Hepatocyte (in vitro differentiated cells): ENCODE results near the gene MAS1L.

Experiments used
- EZH2phosphoT487 ChIP-seq: fragments of 200-600 bp; sonication (generic); IDR thresholded peaks from one replicate; pipeline ENCODE4 v1.6.1; 2018; ENCODE audit warnings: antibody characterized with exemption, mild to moderate bottlenecking, low read depth, moderate library complexity; ENCODE audit not compliant: unreplicated experiment, severe bottlenecking
- TF ChIP-seq, protein P1 (sequence below): fragments of 200-600 bp; sonication (generic); IDR thresholded peaks from 2 replicates; pipeline ENCODE4 v1.5.1; 2016; ENCODE audit warnings: antibody characterized with exemption, mild to moderate bottlenecking; ENCODE audit not compliant: poor library complexity

DNA sequence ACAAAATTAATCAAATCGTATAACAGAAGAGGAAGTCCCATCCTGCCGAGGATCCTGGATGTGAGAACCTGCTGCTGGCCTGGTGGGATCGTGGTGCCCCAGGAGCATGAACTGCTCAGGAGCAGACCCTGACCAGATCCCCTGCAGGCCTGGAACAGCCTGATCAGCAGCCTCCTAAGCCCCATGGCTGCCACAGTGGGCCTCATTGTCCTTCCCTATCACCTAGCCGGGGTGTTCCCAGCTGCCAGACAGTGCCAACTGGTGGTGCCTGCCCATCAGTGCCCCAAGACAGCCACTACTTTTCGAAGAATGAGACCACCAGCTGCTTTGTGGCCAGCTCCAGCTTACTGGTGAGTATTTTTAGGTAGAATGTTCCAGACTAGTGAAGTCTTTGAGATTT lies 19.6 kb upstream of the MAS1L start:
- no peak for TF ChIP-seq EZH2phosphoT487
- TF ChIP-seq, protein P1, sequence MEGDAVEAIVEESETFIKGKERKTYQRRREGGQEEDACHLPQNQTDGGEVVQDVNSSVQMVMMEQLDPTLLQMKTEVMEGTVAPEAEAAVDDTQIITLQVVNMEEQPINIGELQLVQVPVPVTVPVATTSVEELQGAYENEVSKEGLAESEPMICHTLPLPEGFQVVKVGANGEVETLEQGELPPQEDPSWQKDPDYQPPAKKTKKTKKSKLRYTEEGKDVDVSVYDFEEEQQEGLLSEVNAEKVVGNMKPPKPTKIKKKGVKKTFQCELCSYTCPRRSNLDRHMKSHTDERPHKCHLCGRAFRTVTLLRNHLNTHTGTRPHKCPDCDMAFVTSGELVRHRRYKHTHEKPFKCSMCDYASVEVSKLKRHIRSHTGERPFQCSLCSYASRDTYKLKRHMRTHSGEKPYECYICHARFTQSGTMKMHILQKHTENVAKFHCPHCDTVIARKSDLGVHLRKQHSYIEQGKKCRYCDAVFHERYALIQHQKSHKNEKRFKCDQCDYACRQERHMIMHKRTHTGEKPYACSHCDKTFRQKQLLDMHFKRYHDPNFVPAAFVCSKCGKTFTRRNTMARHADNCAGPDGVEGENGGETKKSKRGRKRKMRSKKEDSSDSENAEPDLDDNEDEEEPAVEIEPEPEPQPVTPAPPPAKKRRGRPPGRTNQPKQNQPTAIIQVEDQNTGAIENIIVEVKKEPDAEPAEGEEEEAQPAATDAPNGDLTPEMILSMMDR: no peak
